HEK293 (cell line): ENCODE results near the gene GATA1.

ENCODE experiments used
- CTCF ChIA-PET: fragments of 350-600 bp; formaldehyde crosslinking; extraction: SDS; loops from one replicate; lab custom pipeline; 2021; ENCODE audit warnings: antibody characterized with exemption; lab: Yijun Ruan, JAX
- POLR2A ChIA-PET: fragments of 300-600 bp; formaldehyde crosslinking; extraction: SDS; loops from one replicate; lab custom pipeline; 2020; ENCODE audit warnings: antibody characterized with exemption, inconsistent platforms; lab: Yijun Ruan, JAX
- H3K27ac ChIP-seq: fragments of 200-500 bp; sonication (Bioruptor generic); 2 replicates; pipeline ENCODE4 v1.5.1; 2014; ENCODE audit warnings: low read depth, low read length, control low read depth, inconsistent platforms; ENCODE audit errors: extremely low read depth
- H3K36me3 ChIP-seq, 2 experiments: fragments of 200-500 bp in 1 of 2; sonication (Bioruptor generic) in 1 of 2; 1 replicate in 1 of 2; 2 replicates in 1 of 2; pipeline ENCODE4 v1.5.1; 2014 to 2017; ENCODE audit warnings: inconsistent platforms in 2 of 2, low read length in 2 of 2; ENCODE audit not compliant: control insufficient read depth in 2 of 2, insufficient read depth in 1 of 2
- H3K4me1 ChIP-seq: fragments of 200-500 bp; sonication (Bioruptor generic); 2 replicates; pipeline ENCODE4 v1.5.1; 2014; ENCODE audit warnings: mild to moderate bottlenecking, low read length, inconsistent platforms; ENCODE audit not compliant: control insufficient read depth, insufficient read depth
- H3K4me3 ChIP-seq: 2 replicates; pipeline ENCODE4 v1.5.1; 2011; ENCODE audit warnings: low read depth, mild to moderate bottlenecking, control low read depth, low read length, moderate library complexity
- H3K9me3 ChIP-seq: fragments of 200-500 bp; sonication (Bioruptor generic); 2 replicates; pipeline ENCODE4 v1.5.1; 2014; ENCODE audit warnings: low read depth, low read length, inconsistent platforms; ENCODE audit not compliant: control insufficient read depth, insufficient read depth
- FEZF1 ChIP-seq: fragments of 450-650 bp; formaldehyde crosslinking; IDR thresholded peaks from 2 replicates; pipeline ENCODE4 v1.5.1; 2016; ENCODE audit warnings: missing biosample characterization, missing genetic modification characterization
- HOXA7 ChIP-seq: sonication (generic); formaldehyde crosslinking; IDR thresholded peaks from 2 replicates; pipeline ENCODE4 v1.8.1; 2022; ENCODE audit warnings: missing genetic modification reagents, borderline replicate concordance
- TRIM28 ChIP-seq: IDR thresholded peaks from 2 replicates; pipeline ENCODE4 v1.6.1; 2011; ENCODE audit warnings: low read length, control low read depth, borderline replicate concordance
- ZNF433 ChIP-seq: fragments of 450-650 bp; formaldehyde crosslinking; IDR thresholded peaks from 2 replicates; pipeline ENCODE4 v1.5.1; 2016; ENCODE audit warnings: missing biosample characterization, missing genetic modification characterization, low read depth
- ZNF514 ChIP-seq: fragments of 450-650 bp; formaldehyde crosslinking; IDR thresholded peaks from 2 replicates; pipeline ENCODE4 v1.5.1; 2016; ENCODE audit warnings: missing biosample characterization, missing genetic modification characterization
- ZNF530 ChIP-seq: fragments of 450-650 bp; formaldehyde crosslinking; IDR thresholded peaks from 2 replicates; pipeline ENCODE4 v1.5.1; 2016; ENCODE audit warnings: low read depth, missing biosample characterization, missing genetic modification characterization
- ZNF837 ChIP-seq: fragments of 450-650 bp; formaldehyde crosslinking; IDR thresholded peaks from 2 replicates; pipeline ENCODE4 v1.5.1; 2016; ENCODE audit warnings: missing biosample characterization, missing genetic modification characterization
- ZSCAN16 ChIP-seq: fragments of 450-650 bp; formaldehyde crosslinking; IDR thresholded peaks from 2 replicates; pipeline ENCODE4 v1.5.1; 2016; ENCODE audit warnings: missing biosample characterization, missing genetic modification characterization
- TF ChIP-seq, protein P1 (sequence below): fragments of 450-650 bp; formaldehyde crosslinking; IDR thresholded peaks from 2 replicates; pipeline ENCODE4 v1.5.1; 2016; ENCODE audit warnings: missing biosample characterization, missing genetic modification characterization, borderline replicate concordance
- TF ChIP-seq, protein P2 (sequence below): fragments of 450-650 bp; formaldehyde crosslinking; IDR thresholded peaks from 2 replicates; pipeline ENCODE4 v1.5.1; 2016; ENCODE audit warnings: missing biosample characterization, missing genetic modification characterization
- TF ChIP-seq, protein P3 (sequence below): fragments of 450-650 bp; IDR thresholded peaks from 2 replicates; pipeline ENCODE4 v1.5.1; 2018; ENCODE audit warnings: missing biosample characterization, mild to moderate bottlenecking, missing genetic modification characterization
- TF ChIP-seq, protein P4 (sequence below): fragments of 450-650 bp; formaldehyde crosslinking; IDR thresholded peaks from 2 replicates; pipeline ENCODE4 v1.5.1; 2016; ENCODE audit warnings: missing biosample characterization, missing genetic modification characterization
- TF ChIP-seq, protein P5 (sequence below): fragments of 450-650 bp; formaldehyde crosslinking; IDR thresholded peaks from 2 replicates; pipeline ENCODE4 v1.5.1; 2016; ENCODE audit warnings: missing biosample characterization, missing genetic modification characterization
- TF ChIP-seq, protein P6 (sequence below): fragments of 450-650 bp; formaldehyde crosslinking; IDR thresholded peaks from 2 replicates; pipeline ENCODE4 v1.5.1; 2016; ENCODE audit warnings: missing biosample characterization, missing genetic modification characterization

Gene GATA1

DNA sequence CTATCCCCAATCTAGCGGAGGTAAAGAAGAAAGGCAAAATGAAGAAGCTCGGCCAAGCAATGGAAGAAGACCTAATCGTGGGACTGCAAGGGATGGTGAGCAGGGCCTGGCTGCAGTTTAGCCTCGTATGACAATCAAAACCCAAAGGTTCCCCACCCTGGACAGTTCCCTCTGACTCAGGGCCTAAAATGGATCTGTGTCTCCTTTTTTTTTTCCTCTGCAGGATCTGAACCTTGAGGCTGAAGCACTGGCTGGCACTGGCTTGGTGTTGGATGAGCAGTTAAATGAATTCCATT is 16.5 kb downstream of the GATA1 start:
- H3K4me3 ChIP-seq: no peak overlapping the region
- H3K36me3 ChIP-seq: peaks cover 10 to 37% of the 10 kb centered on the region in 2 experiments; a peak in 2 of 3 replicates
- H3K4me1 ChIP-seq: peaks cover 4% of the 10 kb centered on the region; the same call in 1 of the 2 replicates
- ChIA-PET POLR2A (no interaction called here), CTCF (no interaction called here)
- TF ChIP-seq, protein P1, sequence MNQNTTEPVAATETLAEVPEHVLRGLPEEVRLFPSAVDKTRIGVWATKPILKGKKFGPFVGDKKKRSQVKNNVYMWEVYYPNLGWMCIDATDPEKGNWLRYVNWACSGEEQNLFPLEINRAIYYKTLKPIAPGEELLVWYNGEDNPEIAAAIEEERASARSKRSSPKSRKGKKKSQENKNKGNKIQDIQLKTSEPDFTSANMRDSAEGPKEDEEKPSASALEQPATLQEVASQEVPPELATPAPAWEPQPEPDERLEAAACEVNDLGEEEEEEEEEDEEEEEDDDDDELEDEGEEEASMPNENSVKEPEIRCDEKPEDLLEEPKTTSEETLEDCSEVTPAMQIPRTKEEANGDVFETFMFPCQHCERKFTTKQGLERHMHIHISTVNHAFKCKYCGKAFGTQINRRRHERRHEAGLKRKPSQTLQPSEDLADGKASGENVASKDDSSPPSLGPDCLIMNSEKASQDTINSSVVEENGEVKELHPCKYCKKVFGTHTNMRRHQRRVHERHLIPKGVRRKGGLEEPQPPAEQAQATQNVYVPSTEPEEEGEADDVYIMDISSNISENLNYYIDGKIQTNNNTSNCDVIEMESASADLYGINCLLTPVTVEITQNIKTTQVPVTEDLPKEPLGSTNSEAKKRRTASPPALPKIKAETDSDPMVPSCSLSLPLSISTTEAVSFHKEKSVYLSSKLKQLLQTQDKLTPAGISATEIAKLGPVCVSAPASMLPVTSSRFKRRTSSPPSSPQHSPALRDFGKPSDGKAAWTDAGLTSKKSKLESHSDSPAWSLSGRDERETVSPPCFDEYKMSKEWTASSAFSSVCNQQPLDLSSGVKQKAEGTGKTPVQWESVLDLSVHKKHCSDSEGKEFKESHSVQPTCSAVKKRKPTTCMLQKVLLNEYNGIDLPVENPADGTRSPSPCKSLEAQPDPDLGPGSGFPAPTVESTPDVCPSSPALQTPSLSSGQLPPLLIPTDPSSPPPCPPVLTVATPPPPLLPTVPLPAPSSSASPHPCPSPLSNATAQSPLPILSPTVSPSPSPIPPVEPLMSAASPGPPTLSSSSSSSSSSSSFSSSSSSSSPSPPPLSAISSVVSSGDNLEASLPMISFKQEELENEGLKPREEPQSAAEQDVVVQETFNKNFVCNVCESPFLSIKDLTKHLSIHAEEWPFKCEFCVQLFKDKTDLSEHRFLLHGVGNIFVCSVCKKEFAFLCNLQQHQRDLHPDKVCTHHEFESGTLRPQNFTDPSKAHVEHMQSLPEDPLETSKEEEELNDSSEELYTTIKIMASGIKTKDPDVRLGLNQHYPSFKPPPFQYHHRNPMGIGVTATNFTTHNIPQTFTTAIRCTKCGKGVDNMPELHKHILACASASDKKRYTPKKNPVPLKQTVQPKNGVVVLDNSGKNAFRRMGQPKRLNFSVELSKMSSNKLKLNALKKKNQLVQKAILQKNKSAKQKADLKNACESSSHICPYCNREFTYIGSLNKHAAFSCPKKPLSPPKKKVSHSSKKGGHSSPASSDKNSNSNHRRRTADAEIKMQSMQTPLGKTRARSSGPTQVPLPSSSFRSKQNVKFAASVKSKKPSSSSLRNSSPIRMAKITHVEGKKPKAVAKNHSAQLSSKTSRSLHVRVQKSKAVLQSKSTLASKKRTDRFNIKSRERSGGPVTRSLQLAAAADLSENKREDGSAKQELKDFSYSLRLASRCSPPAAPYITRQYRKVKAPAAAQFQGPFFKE (tag by site-specific recombination): no peak
- no peak for TF ChIP-seq ZNF530 (tag by site-specific recombination)
- TF ChIP-seq, protein P2, sequence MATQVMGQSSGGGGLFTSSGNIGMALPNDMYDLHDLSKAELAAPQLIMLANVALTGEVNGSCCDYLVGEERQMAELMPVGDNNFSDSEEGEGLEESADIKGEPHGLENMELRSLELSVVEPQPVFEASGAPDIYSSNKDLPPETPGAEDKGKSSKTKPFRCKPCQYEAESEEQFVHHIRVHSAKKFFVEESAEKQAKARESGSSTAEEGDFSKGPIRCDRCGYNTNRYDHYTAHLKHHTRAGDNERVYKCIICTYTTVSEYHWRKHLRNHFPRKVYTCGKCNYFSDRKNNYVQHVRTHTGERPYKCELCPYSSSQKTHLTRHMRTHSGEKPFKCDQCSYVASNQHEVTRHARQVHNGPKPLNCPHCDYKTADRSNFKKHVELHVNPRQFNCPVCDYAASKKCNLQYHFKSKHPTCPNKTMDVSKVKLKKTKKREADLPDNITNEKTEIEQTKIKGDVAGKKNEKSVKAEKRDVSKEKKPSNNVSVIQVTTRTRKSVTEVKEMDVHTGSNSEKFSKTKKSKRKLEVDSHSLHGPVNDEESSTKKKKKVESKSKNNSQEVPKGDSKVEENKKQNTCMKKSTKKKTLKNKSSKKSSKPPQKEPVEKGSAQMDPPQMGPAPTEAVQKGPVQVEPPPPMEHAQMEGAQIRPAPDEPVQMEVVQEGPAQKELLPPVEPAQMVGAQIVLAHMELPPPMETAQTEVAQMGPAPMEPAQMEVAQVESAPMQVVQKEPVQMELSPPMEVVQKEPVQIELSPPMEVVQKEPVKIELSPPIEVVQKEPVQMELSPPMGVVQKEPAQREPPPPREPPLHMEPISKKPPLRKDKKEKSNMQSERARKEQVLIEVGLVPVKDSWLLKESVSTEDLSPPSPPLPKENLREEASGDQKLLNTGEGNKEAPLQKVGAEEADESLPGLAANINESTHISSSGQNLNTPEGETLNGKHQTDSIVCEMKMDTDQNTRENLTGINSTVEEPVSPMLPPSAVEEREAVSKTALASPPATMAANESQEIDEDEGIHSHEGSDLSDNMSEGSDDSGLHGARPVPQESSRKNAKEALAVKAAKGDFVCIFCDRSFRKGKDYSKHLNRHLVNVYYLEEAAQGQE (tag by site-specific recombination): peak; percentile 88
- peak overlapping the region; percentile 51; the same call in 1 of the 2 replicates for H3K27ac ChIP-seq
- no peaks in the 10 kb centered on the region for H3K9me3 ChIP-seq

DNA sequence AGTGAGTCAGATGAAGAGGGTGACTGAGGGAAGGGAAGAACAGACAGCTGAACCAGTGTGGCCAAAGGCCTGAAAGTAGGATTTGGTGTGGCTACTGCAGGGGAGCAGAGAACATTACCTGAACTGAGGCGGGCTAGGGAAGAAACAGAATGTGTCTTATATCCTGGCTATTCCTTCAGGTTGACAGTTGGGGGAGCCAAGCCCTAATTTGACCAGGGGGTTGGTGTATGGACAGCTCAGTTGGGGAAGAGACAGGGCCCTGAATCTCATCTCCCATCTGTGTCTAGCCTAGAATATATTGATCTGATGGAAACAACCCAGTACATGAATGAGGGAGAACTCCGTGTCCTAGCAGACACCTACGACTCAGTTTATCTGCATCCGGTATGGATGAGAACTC is 19.7 kb downstream of the GATA1 start:
- TF ChIP-seq, protein P3, sequence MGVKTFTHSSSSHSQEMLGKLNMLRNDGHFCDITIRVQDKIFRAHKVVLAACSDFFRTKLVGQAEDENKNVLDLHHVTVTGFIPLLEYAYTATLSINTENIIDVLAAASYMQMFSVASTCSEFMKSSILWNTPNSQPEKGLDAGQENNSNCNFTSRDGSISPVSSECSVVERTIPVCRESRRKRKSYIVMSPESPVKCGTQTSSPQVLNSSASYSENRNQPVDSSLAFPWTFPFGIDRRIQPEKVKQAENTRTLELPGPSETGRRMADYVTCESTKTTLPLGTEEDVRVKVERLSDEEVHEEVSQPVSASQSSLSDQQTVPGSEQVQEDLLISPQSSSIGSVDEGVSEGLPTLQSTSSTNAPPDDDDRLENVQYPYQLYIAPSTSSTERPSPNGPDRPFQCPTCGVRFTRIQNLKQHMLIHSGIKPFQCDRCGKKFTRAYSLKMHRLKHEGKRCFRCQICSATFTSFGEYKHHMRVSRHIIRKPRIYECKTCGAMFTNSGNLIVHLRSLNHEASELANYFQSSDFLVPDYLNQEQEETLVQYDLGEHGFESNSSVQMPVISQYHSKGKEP: no peak
- TF ChIP-seq TRIM28: no peak
- no peak for TF ChIP-seq HOXA7 (CRISPR knock-in tag)
- TF ChIP-seq FEZF1 (tag by site-specific recombination): no peak
- no peak for TF ChIP-seq ZSCAN16 (tag by site-specific recombination)
- TF ChIP-seq ZNF514: no peak
- no peak for TF ChIP-seq ZNF433
- no peak for TF ChIP-seq ZNF837 (tag by site-specific recombination)
- TF ChIP-seq, protein P4, sequence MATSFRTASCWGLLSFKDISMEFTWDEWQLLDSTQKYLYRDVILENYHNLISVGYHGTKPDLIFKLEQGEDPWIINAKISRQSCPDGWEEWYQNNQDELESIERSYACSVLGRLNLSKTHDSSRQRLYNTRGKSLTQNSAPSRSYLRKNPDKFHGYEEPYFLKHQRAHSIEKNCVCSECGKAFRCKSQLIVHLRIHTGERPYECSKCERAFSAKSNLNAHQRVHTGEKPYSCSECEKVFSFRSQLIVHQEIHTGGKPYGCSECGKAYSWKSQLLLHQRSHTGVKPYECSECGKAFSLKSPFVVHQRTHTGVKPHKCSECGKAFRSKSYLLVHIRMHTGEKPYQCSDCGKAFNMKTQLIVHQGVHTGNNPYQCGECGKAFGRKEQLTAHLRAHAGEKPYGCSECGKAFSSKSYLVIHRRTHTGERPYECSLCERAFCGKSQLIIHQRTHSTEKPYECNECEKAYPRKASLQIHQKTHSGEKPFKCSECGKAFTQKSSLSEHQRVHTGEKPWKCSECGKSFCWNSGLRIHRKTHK (tag by site-specific recombination): no peak
- TF ChIP-seq, protein P5, sequence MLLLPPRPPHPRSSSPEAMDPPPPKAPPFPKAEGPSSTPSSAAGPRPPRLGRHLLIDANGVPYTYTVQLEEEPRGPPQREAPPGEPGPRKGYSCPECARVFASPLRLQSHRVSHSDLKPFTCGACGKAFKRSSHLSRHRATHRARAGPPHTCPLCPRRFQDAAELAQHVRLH (tag by site-specific recombination): no peak
- TF ChIP-seq, protein P6, sequence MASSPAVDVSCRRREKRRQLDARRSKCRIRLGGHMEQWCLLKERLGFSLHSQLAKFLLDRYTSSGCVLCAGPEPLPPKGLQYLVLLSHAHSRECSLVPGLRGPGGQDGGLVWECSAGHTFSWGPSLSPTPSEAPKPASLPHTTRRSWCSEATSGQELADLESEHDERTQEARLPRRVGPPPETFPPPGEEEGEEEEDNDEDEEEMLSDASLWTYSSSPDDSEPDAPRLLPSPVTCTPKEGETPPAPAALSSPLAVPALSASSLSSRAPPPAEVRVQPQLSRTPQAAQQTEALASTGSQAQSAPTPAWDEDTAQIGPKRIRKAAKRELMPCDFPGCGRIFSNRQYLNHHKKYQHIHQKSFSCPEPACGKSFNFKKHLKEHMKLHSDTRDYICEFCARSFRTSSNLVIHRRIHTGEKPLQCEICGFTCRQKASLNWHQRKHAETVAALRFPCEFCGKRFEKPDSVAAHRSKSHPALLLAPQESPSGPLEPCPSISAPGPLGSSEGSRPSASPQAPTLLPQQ: no peak
- POLR2A ChIA-PET: interaction anchor here (1.1 kb wide), 2 partner anchors 69 to 106 kb away, joined by 3 to 4 read pairs; partner anchors contain the start of gene SLC35A2

More for the DNA sequence above, 19.7 kb downstream of the GATA1 start:
- Histone ChIP-seq H3K9me3 (no peaks in the 10 kb centered on the region), H3K4me3 (no peak overlapping the region), H3K36me3 (peaks cover 13 to 45% of the 10 kb centered on the region in 2 experiments; a peak in 2 of 3 replicates), H3K27ac (no peak overlapping the region), H3K4me1 (peaks cover 4% of the 10 kb centered on the region; the same call in 1 of the 2 replicates)
- CTCF ChIA-PET: interaction anchor here (1.3 kb wide), 1 partner anchor 140 kb away, joined by 5 read pairs; no protein-coding TSS in a partner anchor
